K562 (cell line): Measurements from ENCODE around the gene CAMSAP2. TPM values are rescaled to one million over a fixed set of nuclear protein-coding genes. Genes with fewer than 3 reads are reported as not detected.

Source experiments
- ATAC-seq: fragments of 200-7000 bp; cut with Tn5 transposase; 3 replicates; pipeline ENCODE4 v1.9.1; 2020; ENCODE audit warnings: moderate library complexity
- BruUV-seq: library from RNA; stranded (reverse); fragments of 400-500 nt; replicated peaks from 2 replicates; lab custom pipeline; 2021; lab: Mats Ljungman, UMichigan
- CTCF ChIA-PET: fragments of 300-600 bp; formaldehyde crosslinking; extraction: SDS; loops from one replicate; lab custom pipeline; 2021; ENCODE audit warnings: low intra/inter-chr PET ratio; lab: Yijun Ruan, JAX
- POLR2A ChIA-PET: fragments of 300-600, 350-650 bp; sonication (Branson Sonifier 250); formaldehyde crosslinking; extraction: SDS; loops from one replicate; lab custom pipeline; 2021; ENCODE audit warnings: antibody characterized with exemption, inconsistent platforms; lab: Yijun Ruan, JAX
- DNase-seq, 4 experiments: peaks; one replicate each; pipeline versions ENCODE4 v3.0.0 to v3.0.0-alpha.2; 2011 to 2018; ENCODE audit warnings: low spot score in 3 of 4, mixed read lengths in 3 of 4; ENCODE audit errors: extremely low read depth in 1 of 4
- FAIRE-seq: peaks from 2 replicates; lab custom pipeline; 2011; peaks lifted over from hg19 to GRCh38; lab: Jason Lieb, UNC
- H2AFZ ChIP-seq: 2 replicates; pipeline ENCODE4 v1.6.0; 2011; ENCODE audit warnings: low read depth, low read length, control low read depth, inconsistent platforms
- H3K27ac ChIP-seq: fragments of 200-600 bp; 3 replicates; pipeline ENCODE4 v1.8.0; 2011; ENCODE audit warnings: low read depth, mild to moderate bottlenecking, control low read depth, inconsistent platforms, low read length, moderate library complexity, mixed read lengths; ENCODE audit errors: extremely low read depth
- H3K27me3 ChIP-seq, 2 experiments: fragments of 300-600 bp in 1 of 2; 2 replicates in 1 of 2; 3 replicates in 1 of 2; pipeline versions ENCODE4 v1.6.0 to v1.8.0; 2011; ENCODE audit warnings: inconsistent platforms in 2 of 2, low read length in 2 of 2, mild to moderate bottlenecking in 1 of 2, mixed read lengths in 1 of 2, moderate library complexity in 1 of 2; ENCODE audit not compliant: control insufficient read depth in 2 of 2, insufficient read depth in 2 of 2
- H3K36me3 ChIP-seq: fragments of 300-600 bp; 3 replicates; pipeline ENCODE4 v1.8.0; 2011; ENCODE audit warnings: mild to moderate bottlenecking, low read length, inconsistent platforms; ENCODE audit not compliant: control insufficient read depth, insufficient read depth
- H3K4me1 ChIP-seq, 2 experiments: fragments of 200-600 bp in 1 of 2; replicated peaks in 1 of 2; 2 replicates in 1 of 2; 3 replicates in 1 of 2; pipeline versions ENCODE4 v1.5.1 to v1.8.0; 2011; ENCODE audit warnings: inconsistent platforms in 2 of 2, low read length in 2 of 2, mild to moderate bottlenecking in 1 of 2, mixed read lengths in 1 of 2, moderate library complexity in 1 of 2; ENCODE audit not compliant: control insufficient read depth in 2 of 2, insufficient read depth in 2 of 2
- H3K4me2 ChIP-seq: 2 replicates; pipeline ENCODE4 v1.6.1; 2011; ENCODE audit warnings: low read length, control low read depth, inconsistent platforms, mixed read lengths; ENCODE audit not compliant: insufficient read depth
- H3K4me3 ChIP-seq: fragments of 200-600 bp; sonication (generic), shearing (Covaris generic); 2 replicates; pipeline ENCODE4 v1.5.1; 2016; ENCODE audit warnings: control low read depth, inconsistent platforms
- H3K79me2 ChIP-seq: fragments of 200-600 bp; 3 replicates; pipeline ENCODE4 v1.8.0; 2011; ENCODE audit warnings: low read length, inconsistent platforms; ENCODE audit not compliant: control insufficient read depth, insufficient read depth
- H3K9ac ChIP-seq, 2 experiments: 2 replicates each; pipeline versions ENCODE4 v1.6.0 to v1.6.1; 2011; ENCODE audit warnings: low read depth in 2 of 2, low read length in 2 of 2, control low read depth in 1 of 2, inconsistent platforms in 1 of 2, mild to moderate bottlenecking in 1 of 2, mixed read lengths in 1 of 2; ENCODE audit not compliant: insufficient read depth in 1 of 2
- H3K9me1 ChIP-seq: one replicate; pipeline ENCODE4 v1.6.0; 2011; ENCODE audit warnings: inconsistent platforms, mild to moderate bottlenecking, low read length, moderate library complexity; ENCODE audit not compliant: control insufficient read depth, insufficient read depth
- H3K9me3 ChIP-seq: replicated peaks from 2 replicates; pipeline ENCODE4 v1.5.1; 2011; ENCODE audit warnings: low read depth, low read length, inconsistent platforms; ENCODE audit not compliant: control insufficient read depth, insufficient read depth
- H4K20me1 ChIP-seq: replicated peaks from 2 replicates; pipeline ENCODE4 v1.6.1; 2011; ENCODE audit warnings: low read length, inconsistent platforms, mixed read lengths; ENCODE audit not compliant: control insufficient read depth, insufficient read depth
- EZH2 ChIP-seq: IDR thresholded peaks from 2 replicates; pipeline ENCODE4 v1.6.1; 2012; ENCODE audit warnings: low read depth, mild to moderate bottlenecking, inconsistent platforms, low read length, borderline replicate concordance
- NFE2 ChIP-seq: IDR thresholded peaks from 2 replicates; pipeline ENCODE4 v1.6.1; 2014; ENCODE audit warnings: antibody characterized with exemption, low read depth
- WHSC1 ChIP-seq: IDR thresholded peaks from one replicate; pipeline ENCODE4 v1.6.1; 2012; ENCODE audit warnings: low read length, control low read depth, inconsistent platforms
- ZNF589 ChIP-seq: fragments of 200-800 bp; sonication (Bioruptor generic); IDR thresholded peaks from 2 replicates; pipeline ENCODE4 v1.6.1; 2016; ENCODE audit warnings: low read depth, missing genetic modification characterization, missing compliant biosample characterization
- WGBS: fragments of 100-300 bp; shearing (Covaris generic); methylation state at CpG from one replicate; pipeline ENCODE4 v1.1.6; 2016; ENCODE audit warnings: low coverage, mixed read lengths; ENCODE audit not compliant: insufficient coverage; ENCODE audit errors: missing lambda C conversion rate; 5-methylcytosine and 5-hydroxymethylcytosine counted together
- in situ Hi-C: fragments of 300-500 bp; cut with MboI; formaldehyde crosslinking; loops from 4 replicates; pipeline ENCODE4 v1.15.0; 2018; ENCODE audit warnings: inconsistent platforms, mixed read lengths
- intact Hi-C: fragments of 100-400 bp; cut with micrococcal nuclease; formaldehyde crosslinking; loops from 2 replicates; pipeline ENCODE4 v1.14.2; 2022
- polyA plus RNA-seq, 8 experiments: library from polyadenylated mRNA; depleted of rRNA in 4 of 8; stranded (reverse) in 5 of 8; unstranded in 3 of 8; fragments of >200 nt; fragmentation: Nextera tagmentation in 2 of 8; fragmentation: Illumina TruSeq in 1 of 8; extraction: Ambion mirVana in 2 of 8; extraction: Trizol in 1 of 8; gene quantifications; 2 replicates each; pipeline versions ENCODE4 v1.2.1 to v1.2.3, GENCODE V29; 2011 to 2014; ENCODE audit warnings: inconsistent platforms in 1 of 8, missing spikeins in 1 of 8
- total RNA-seq, 7 experiments: library from RNA; depleted of rRNA in 6 of 7; stranded (reverse); fragments of >200 nt in 6 of 7; fragmentation: Illumina TruSeq in 2 of 7; extraction: Trizol in 2 of 7; gene quantifications; 2 replicates each; pipeline versions ENCODE4 v1.2.1 to v1.2.3, GENCODE V29; 2011 to 2021; ENCODE audit warnings: low replicate concordance in 1 of 7
- TF ChIP-seq, protein P1 (sequence below): IDR thresholded peaks from 2 replicates; pipeline ENCODE4 v1.6.1; 2011; ENCODE audit warnings: borderline replicate concordance, low read depth, mild to moderate bottlenecking, moderate library complexity, low read length; ENCODE audit not compliant: insufficient read depth, poor library complexity, severe bottlenecking
- TF ChIP-seq, protein P2 (sequence below): fragments of 450-650 bp; IDR thresholded peaks from 2 replicates; pipeline ENCODE4 v1.6.1; 2016; ENCODE audit warnings: borderline replicate concordance
- TF ChIP-seq, protein P3 (sequence below): sonication (generic); formaldehyde crosslinking; IDR thresholded peaks from 2 replicates; pipeline ENCODE4 v1.8.0; 2022; ENCODE audit warnings: mild to moderate bottlenecking, missing genetic modification reagents
- TF ChIP-seq, protein P4 (sequence below): sonication (generic); formaldehyde crosslinking; IDR thresholded peaks from 2 replicates; pipeline ENCODE4 v1.8.1; 2023; ENCODE audit warnings: mild to moderate bottlenecking, missing genetic modification reagents

Gene CAMSAP2
- total and polyA plus RNA-seq, 9 of the 15 experiments (the other 6 are each of a cell fraction or from before 2014, with no cell fraction given) = 1.4 to 7.5 (median 2.7) TPM

DNA sequence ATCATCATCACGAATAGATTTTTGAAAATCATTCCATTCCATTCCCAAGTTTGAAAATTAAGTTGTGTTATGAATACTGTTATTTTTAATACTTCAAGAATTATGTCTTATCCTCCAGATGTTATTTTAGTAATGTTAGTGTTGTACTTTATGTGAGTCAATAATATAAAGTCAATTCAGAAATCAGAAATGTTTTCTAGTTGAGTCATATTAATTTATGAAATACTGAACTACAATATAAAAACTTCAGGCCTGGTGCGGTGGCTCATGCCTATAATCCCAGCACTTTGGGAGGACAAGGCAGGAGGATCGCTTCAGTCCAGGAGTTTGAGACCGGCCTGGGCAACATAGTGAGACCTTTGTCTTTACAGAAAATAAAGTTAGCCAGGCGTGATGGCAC lies 95.7 kb downstream of the CAMSAP2 start:
- Histone ChIP-seq H3K9ac (no peak overlapping the region), H3K27ac (no peak overlapping the region), H3K27me3 (no peaks in the 10 kb centered on the region), H3K36me3 (no peaks in the 10 kb centered on the region), H3K9me1 (no peaks in the 10 kb centered on the region), H2AFZ (no peak overlapping the region), H3K4me1 (no peaks in the 10 kb centered on the region), H3K4me2 (no peak overlapping the region), H3K79me2 (no peaks in the 10 kb centered on the region), H3K4me3 (no peak overlapping the region), H4K20me1 (no peaks in the 10 kb centered on the region), H3K9me3 (no peaks in the 10 kb centered on the region)
- BruUV-seq = no TSS peak
- WGBS = 51% methylated on average over 5 of the region's 5 CpGs
- ATAC-seq = no peak
- no peak for DNase-seq
- ChIA-PET CTCF (no interaction called here), POLR2A (no interaction called here)
- in situ Hi-C loops (no loop called here), intact Hi-C loops (no loop called here)
- TF ChIP-seq, protein P1, sequence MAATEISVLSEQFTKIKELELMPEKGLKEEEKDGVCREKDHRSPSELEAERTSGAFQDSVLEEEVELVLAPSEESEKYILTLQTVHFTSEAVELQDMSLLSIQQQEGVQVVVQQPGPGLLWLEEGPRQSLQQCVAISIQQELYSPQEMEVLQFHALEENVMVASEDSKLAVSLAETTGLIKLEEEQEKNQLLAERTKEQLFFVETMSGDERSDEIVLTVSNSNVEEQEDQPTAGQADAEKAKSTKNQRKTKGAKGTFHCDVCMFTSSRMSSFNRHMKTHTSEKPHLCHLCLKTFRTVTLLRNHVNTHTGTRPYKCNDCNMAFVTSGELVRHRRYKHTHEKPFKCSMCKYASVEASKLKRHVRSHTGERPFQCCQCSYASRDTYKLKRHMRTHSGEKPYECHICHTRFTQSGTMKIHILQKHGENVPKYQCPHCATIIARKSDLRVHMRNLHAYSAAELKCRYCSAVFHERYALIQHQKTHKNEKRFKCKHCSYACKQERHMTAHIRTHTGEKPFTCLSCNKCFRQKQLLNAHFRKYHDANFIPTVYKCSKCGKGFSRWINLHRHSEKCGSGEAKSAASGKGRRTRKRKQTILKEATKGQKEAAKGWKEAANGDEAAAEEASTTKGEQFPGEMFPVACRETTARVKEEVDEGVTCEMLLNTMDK = no peak
- TF ChIP-seq, protein P2, sequence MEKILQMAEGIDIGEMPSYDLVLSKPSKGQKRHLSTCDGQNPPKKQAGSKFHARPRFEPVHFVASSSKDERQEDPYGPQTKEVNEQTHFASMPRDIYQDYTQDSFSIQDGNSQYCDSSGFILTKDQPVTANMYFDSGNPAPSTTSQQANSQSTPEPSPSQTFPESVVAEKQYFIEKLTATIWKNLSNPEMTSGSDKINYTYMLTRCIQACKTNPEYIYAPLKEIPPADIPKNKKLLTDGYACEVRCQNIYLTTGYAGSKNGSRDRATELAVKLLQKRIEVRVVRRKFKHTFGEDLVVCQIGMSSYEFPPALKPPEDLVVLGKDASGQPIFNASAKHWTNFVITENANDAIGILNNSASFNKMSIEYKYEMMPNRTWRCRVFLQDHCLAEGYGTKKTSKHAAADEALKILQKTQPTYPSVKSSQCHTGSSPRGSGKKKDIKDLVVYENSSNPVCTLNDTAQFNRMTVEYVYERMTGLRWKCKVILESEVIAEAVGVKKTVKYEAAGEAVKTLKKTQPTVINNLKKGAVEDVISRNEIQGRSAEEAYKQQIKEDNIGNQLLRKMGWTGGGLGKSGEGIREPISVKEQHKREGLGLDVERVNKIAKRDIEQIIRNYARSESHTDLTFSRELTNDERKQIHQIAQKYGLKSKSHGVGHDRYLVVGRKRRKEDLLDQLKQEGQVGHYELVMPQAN = no peak
- TF ChIP-seq NFE2 (no peak), WHSC1 (no peak), ZNF589 (CRISPR knock-in tag) (no peak), EZH2 (no peak)
- TF ChIP-seq, protein P3, sequence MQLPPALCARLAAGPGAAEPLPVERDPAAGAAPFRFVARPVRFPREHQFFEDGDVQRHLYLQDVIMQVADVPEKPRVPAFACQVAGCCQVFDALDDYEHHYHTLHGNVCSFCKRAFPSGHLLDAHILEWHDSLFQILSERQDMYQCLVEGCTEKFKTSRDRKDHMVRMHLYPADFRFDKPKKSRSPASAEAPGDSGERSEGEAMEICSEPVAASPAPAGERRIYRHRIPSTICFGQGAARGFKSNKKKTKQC (CRISPR knock-in tag) = no peak
- TF ChIP-seq, protein P4, sequence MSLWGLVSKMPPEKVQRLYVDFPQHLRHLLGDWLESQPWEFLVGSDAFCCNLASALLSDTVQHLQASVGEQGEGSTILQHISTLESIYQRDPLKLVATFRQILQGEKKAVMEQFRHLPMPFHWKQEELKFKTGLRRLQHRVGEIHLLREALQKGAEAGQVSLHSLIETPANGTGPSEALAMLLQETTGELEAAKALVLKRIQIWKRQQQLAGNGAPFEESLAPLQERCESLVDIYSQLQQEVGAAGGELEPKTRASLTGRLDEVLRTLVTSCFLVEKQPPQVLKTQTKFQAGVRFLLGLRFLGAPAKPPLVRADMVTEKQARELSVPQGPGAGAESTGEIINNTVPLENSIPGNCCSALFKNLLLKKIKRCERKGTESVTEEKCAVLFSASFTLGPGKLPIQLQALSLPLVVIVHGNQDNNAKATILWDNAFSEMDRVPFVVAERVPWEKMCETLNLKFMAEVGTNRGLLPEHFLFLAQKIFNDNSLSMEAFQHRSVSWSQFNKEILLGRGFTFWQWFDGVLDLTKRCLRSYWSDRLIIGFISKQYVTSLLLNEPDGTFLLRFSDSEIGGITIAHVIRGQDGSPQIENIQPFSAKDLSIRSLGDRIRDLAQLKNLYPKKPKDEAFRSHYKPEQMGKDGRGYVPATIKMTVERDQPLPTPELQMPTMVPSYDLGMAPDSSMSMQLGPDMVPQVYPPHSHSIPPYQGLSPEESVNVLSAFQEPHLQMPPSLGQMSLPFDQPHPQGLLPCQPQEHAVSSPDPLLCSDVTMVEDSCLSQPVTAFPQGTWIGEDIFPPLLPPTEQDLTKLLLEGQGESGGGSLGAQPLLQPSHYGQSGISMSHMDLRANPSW (CRISPR knock-in tag) = no peak
- FAIRE-seq = no peak
